HL-60/S4 (cell line): ENCODE measurements around the gene SLC25A26.

Experiments used
- in situ Hi-C: fragments of 300-500 bp; cut with MboI; formaldehyde crosslinking; loops from 2 replicates; pipeline ENCODE4 v1.14.3; 2022; ENCODE audit warnings: low sequenced_read_pairs

SLC25A26 gene

DNA sequence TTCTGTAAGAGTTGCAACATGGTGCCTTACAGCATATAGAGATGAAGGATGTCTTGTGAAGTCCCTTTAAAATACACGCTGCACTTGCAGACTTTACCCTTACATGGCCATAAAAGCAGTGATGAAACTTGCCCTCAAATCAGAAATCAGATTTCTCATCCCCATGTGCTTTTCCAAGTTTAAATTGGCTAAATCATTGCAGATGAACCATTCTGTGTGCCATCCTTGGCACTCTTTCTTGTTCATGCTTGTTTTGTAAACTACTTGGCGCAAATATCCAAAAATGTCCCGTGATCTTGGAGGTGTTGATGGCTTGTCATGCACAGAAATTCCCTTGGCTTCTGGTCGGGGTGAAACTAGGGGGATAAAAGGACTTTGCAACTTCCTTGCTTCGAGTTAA, 144.3 kb downstream of the SLC25A26 start:
- in situ Hi-C loops, result no loop called here

DNA sequence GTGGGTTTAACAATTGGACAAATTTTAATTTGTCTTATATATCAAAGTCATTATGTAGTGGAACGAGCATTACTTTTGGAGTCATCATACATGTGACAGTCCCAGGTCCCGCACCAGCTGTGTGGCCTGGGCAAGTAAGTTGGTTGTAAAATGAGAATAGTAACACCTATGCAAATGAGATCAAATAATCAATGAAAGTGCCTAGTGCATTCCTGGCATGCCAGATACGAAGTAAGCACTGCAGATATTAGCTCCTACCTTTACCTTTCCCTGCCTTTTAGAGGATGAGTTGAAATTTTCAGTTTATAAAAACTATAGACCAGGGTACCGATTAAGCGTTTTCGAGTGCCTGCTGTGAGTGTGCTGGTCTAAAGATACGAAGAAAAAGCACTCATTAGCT, 145.9 kb downstream of the SLC25A26 start:
- in situ Hi-C loops, result no loop called here

DNA sequence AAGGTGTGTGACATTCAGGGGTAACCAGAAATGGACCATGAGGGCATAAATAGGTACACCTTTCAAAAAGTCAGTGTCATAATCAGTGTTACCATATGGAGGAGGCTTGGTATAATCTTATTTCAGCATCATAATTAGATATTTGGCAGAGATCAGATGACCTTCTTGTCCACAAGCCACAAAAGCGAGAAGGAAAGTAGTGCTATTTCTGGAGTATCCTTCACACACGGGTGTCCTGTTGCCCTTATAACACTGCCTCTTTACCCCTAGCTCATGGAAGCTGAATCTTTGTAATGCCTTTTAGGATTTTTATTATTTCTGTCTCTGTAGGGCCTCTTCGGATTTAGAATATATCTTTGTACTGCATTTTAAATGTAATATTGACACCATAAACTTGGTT, 147.2 kb downstream of the SLC25A26 start:
- in situ Hi-C loops, result no loop called here

DNA sequence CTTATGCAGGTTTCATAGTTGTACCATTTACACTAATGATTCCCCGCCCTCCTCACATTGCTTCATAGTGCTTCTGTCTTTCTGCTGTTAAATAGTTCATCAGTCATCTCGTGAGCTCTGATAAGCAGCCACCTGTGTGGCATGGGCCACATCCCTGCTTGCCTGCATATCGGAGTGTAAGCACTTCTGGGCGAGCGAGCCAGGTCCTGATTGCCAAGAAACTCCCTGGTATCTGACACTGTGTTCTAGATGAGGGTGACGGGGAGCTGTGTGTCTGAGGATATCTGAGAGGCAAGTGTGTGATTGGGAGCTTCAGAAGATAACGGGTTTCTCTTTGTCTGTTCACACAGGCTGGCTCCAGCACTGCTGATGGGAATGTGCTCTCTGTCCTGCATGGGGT, 149.4 kb downstream of the SLC25A26 start:
- in situ Hi-C loops, result no loop called here

DNA sequence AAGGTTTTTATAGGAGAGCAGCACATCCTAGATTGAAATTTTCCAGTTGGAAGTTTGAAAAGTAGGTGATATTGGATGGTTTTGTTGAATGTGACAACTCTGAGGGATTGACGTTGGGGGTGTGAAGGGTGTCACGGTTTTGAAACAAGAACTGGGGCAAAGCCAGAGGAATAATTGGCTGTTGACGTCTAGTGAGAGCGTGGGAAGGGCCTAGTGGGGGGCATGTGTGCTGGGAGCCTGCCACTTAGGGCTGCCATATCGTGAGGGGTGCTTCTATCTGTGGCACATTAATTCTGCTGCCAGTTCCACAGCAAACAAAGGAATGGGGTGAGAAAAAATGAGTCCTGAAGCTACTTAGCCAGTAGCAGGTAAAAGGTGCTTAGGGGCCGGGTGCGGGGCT, 150.6 kb downstream of the SLC25A26 start:
- in situ Hi-C loops, result no loop called here

DNA sequence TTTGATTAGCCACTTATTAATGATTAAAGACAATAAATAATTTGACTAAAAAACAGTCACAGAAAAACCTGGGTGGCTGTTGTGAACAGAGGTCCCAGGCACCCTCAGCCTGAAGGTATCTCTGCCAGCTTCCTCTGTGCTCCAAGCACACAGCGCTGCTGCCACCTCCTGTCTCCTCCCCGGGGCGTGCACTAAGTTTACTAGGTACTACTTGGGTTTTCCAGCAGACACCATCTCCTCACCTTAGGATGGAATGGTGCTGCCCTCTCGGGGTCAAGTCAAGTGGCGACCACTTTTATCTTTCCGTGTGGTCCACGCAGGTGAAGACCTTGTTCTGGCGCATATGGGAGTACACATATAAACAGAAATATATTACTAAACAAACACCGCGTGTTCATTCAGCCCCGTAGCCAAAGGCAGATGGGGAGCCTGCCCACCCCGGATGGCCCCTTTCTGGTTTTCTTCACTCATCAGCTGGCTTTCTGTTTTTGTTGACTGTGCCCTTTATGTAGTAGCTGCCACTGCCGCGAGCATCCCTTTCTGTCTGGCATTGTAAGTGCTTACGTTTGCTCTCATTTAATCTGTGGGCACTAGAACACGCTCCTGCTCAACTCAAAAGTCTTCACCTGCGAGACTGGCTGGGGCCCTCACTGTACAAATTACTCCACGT, 152.0 kb downstream of the SLC25A26 start:
- in situ Hi-C loops, result no loop called here

DNA sequence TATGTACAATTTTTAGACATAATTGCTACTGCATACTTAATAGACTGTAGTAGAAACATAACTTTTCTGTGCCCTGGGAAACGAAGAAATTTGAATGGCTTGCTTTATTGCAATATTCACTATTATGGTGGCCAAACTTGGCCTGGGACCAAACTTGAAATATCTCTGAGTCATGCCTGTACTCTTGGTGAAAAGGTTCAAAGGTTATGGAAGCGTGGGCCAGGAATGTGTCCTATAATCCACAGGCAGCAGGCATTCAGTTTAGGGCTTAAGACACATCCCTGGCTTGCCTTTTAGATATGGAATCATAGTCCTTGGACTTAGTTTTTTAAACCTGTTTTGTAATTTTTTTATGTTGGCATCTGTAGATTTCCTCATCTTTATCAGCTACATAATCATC, 155.8 kb downstream of the SLC25A26 start:
- in situ Hi-C loops, result no loop called here

DNA sequence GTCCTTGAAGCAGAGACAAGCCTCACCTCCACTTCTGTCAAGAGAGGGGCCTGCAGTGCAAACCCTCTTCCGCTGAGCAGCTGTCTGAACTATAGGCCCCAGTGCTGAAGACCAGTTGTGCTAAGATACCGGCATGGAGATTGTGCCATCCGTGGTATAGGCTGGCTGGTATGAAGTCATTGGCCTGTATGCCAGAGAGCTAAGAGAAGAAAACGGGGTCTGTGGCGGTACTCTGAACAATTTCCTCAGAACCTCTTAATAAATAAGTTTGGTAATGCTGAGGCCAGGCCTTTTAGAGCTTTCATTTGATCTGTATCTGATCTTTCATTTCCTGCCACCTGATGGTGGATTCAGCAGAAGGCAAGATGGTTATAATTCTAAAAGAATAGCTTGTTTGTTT, 157.0 kb downstream of the SLC25A26 start:
- in situ Hi-C loops, result no loop called here

DNA sequence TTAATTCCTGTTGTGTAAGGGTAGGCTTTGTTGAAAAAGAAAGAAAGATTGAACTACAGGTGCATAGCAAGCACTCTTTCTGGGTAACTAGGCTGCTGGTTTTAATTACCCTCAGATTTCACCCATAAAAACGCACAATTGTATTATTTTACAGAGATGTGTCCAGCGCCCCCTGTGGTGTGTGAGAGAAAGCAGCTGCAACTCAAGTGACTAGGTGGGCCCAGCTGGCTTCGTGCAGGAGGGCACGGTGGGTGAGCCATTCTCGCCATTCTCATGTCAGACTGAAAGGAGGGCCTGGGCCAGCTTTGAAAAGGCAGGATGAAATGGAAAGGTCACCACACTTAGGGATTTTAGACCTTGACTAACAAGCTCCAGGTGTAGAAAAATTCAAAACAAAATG, 157.5 kb downstream of the SLC25A26 start:
- in situ Hi-C loops, result no loop called here

DNA sequence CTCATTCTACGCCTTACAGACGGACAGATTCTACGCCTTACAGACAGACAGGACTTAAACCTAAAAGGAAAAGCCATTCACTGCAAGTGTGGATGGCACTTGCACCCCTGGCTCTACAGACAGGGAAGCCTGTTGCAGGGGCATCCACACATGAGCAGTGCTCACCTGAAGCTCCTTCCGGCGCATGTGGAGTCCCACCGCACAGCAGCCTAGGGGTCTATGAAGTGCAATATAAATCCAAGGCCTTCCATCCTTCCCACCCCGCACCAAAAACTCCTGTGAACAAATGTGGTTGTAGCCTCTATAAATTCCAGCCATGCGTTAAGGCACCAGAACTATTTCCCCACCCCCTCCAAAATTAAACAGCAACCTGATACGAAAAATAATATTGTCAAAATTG, 158.8 kb downstream of the SLC25A26 start:
- in situ Hi-C loops, result no loop called here

DNA sequence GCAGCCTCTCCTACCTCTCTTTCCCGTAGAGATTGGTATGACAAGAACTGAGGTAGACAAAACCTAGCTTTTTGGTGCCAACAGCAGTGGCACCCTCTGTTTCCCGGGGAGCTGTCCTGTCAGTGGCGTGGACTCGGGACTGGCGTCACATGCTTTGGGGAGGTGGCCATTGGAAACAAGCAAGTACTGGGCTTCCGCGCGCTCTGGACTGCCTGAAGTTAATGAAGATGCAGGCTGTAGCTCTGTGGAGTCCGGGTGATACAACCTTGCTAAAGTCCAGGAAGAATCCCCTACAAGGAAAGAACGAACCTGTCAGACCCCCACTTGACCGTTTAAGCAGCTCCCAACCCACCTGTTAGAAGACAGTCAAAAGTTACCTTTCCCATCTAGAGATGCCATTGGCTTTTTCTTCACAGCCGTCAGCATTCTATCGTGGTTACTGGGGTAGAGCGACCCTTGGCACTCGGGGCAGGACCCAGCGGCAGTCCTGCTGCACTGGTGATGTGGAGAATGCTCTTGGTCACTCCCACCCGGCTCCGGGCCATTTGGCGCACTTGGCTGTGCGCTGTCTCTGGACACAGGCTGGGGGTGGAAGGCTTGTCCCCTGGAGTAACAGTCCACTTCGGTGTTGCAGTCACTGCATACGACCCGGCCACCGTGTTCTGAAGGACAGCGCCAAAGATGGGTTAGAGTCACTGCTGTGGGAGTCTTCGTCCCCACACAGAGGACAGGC, 159.6 kb downstream of the SLC25A26 start:
- in situ Hi-C loops, result no loop called here

DNA sequence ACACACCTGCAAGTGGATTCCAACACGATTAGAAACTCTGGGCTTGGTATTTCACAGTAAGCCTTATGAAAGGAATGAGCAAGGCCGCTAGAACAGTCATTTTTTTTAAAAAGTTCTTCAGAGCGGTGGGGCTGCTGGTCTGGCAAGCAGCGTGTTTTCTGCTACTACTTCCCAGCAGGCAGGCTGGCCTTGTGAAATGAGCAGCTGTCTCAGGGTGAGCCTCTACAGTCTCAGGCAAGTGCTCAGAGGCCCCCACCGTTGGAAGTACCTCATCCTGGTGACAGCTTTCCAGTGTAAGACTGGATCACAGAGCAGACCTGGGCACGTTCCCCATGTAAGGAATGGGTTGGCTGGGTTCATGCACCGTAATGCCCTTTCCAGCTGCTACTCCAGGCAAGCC, 160.8 kb downstream of the SLC25A26 start:
- in situ Hi-C loops, result no loop called here

DNA sequence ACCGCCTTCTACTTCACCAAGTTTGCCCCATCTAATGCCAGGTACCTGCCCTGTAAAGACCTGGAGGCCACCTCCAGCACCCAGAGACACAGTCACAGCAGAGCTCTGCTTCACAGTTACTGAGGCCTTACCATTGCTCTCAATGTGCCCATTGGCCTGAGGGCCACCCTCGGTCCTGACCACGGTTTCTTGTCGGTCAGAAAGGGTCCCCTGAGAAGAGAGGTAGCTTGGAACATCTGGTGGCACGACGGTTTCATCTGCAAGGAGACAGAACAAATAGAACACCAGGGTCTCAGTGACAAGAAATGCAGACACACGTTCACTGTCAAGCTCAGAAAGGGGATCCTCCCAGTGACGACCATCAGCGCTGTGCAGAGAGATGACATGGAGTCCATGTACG, 161.3 kb downstream of the SLC25A26 start:
- in situ Hi-C loops, result no loop called here

DNA sequence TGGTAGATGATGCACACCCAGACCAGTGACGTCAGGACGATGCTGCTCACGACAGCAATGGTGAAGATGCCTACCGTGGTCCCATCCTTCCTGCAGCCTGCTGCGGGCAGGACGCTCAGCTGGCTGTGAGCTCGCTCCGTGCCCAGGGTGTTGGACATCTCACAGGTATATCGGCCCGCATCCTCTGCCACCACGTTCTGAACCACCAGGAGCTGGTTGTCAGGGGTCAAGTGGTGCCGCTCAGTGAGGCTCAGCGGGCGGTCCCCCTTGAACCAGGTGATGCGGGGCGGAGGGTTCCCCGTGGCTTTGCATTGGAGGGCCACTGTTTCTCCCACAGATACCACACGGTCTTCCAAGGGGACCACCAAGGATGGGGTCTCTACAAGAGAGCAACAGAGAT, 162.2 kb downstream of the SLC25A26 start:
- in situ Hi-C loops, result no loop called here

DNA sequence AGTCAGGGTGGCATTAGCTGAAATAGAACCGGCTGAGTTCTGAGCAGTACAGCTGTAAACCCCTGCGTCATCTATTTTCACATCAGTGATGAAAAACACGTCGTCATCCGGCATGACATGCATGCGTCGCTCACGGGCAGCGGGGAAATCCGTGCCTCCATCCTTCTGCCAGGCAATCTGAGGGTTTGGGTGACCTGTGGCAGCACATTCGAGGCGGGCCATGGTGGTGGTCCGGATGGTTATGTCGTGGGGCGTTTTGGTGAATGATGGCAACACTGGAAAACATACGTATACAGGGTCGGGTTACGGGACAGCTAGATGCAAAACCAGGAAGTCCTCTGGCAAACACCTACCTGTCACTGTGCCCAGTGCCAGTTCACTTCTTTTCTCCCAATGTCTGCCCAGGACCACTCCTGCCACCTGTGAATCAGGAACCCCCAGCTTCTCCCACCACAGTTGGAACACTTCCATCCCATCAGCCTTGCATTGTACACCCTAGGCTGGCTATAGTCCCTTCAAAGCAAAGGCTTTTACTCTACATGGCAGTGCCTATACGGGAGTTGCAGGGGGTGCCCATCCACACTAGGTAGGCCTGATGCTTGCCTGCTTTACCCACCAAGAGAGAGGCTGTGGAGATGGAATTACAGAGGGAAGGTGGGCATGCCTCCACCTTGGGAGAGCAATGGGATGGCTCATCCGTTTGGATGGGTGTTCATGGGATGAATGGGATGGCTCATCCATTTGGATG, 163.4 kb downstream of the SLC25A26 start:
- in situ Hi-C loops, result no loop called here

DNA sequence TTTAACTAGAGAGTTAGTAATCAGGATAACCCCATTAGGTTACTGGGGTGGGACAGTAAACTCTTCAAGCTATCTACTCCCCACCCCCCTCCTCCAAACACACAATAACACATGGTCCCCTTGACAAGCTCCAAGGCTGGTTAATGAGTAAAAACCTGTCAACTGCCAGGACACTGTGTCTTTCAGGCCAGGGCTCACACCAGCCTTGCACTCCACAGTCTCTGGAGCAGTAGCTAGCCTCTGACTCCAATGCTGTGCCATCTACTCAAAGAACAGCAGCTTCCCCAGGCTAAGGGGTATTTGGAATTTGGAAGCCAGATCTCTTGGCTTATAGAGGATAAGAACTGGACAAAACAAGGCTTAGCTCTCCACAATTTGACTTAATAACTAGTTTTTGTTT, 164.3 kb downstream of the SLC25A26 start:
- in situ Hi-C loops, result no loop called here

DNA sequence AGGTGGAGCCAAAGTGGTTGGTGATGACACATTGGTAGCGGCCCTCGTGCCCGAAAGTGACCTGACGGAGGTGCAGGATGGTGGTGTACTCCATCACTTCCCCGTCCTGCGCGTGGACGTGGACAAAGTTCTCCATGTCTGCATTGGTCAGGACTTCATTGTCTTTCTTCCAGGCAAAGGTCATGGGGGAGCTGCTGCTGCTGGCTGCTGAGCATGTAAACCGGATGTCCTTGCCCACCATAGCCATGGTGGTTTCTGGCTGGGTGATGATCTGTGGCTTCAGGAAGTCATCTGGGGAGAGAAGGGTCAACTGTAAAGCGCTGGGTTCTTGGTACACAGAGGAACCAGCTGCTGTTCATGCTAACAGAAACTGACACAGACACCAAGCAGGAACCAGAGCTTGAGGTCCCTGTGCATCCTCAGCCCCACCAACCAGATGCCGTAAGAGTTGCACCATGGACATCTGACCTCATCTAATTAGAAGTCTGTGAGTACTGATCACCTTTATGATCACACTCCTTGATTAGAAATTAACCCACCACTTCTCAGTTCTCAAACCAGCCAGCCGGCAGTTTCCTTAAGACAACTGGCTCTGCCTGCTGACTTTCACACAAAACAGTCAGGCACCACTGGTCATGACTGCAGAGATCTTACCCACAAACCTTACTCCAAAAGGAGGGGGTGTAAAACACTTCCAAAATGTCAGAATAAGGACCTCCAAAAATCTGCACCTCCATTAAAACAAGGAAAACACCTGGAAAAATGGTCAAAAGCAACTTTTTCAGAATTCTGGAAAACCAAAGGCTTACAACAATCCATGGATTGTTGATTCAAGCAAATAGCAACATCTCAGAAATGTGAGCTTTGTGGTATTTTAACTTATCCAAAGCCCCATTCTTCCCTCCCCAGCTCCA, 165.5 kb downstream of the SLC25A26 start:
- in situ Hi-C loops, result no loop called here

DNA sequence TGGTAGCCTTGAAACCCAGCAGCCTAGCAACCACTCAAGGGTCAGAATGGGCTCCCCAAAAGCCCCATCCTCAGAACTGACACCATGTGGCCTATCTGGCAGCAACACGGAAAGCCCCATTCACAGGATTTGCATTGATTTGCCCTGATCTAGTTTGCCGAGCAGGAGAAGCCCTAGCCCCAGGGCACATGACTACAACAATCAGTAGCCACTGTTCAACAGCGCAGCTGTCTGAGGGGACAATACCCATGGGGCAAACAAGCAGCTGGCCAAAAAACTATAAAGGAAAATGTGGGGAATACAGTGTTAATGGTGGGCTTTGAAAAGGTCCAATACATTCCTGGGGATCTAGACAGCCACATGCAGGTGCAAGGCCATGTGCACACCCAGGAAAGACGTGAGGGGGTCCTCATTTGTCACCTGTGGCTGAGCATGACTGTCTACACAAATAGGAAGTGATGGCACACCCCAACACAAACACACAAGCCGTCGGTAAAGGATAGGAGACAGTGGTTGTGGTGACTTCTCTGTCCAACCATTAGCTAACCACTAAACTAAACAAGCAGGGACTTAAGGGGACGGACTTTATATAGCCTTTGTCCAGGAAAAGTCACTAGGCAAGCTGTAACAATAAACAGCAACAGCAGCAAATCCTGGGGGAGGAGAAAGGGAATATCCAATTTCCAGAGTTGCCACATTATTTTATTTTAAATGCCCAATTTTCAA, 166.3 kb downstream of the SLC25A26 start:
- in situ Hi-C loops, result no loop called here

DNA sequence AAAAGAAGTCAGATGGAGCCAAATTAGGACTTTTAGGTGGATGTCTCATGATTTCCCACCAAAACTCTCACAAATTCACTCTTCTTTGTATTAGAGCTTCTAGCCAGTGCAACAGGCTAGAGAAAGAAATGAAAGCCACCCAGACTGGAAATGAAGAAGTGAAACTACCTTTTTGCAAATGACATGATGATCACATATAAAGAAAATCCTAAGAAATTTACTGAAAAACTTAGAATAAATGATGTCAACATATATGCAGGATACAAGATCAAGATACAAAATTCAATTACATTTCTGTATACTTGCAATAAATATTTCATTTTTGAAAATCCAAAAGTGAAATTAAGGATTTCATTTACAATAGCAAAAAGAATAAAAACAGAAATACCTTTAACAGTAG, 169.2 kb downstream of the SLC25A26 start:
- in situ Hi-C loops, result no loop called here

DNA sequence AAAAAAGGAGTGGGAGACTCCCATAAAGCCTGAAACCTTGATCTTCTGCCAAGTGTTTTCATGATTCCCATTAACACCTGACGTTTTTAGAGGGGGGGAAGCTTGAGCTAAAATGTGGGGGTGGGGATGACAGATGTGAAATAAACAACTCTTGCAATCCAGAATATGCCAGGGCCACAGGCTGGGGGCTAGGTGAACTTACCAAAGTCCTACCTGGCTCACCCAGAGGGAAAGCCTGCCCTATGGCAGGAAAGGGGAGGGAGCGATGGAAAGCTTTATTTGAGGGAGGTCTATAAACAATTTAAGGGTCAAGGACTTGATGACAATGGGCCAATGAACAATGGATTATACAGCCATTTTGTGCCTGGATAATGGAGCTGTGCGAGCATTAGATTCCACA, 171.7 kb downstream of the SLC25A26 start:
- in situ Hi-C loops, result no loop called here
